NCI-H2196 (cell line): Measurements from ENCODE around the gene MAML3.
"Not testable (repeated sequence)": the region's sequence is repeated elsewhere in the genome, so short reads cannot be mapped to it uniquely, and the experiment has no call there.

Experiments used
- DNase-seq: peaks from one replicate; lab custom pipeline; 2025; ENCODE audit not compliant: unreplicated experiment; lab: John Stamatoyannopoulos, UW

Gene MAML3

GRCh38 chr4:139710073-139710472 is 443.9 kb downstream of the MAML3 start:
- no peak for DNase-seq

DNA sequence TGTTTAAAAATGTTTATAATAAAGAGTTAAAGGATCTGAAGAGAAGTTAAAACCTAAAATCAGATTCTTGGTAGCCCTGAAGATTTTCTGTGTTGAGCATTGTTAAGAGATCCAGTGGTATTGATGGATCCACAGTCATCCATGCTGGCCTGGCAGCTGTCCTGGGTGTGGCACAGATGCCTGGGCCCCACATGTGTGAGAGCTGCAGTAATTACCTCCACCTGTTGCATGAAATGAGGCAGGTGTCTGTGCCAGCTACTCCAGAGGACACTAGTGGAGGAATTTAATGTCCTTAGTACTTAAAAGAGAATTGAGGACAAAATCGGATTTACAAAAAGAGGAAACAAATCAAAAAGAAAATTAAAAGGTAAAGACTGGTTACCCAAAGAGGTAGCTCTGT is 444.3 kb downstream of the MAML3 start:
- DNase-seq = no peak

- DNase-seq = no peak
Observed at GRCh38 chr4:139704915-139705485, 449.0 kb downstream of the MAML3 start.

DNA sequence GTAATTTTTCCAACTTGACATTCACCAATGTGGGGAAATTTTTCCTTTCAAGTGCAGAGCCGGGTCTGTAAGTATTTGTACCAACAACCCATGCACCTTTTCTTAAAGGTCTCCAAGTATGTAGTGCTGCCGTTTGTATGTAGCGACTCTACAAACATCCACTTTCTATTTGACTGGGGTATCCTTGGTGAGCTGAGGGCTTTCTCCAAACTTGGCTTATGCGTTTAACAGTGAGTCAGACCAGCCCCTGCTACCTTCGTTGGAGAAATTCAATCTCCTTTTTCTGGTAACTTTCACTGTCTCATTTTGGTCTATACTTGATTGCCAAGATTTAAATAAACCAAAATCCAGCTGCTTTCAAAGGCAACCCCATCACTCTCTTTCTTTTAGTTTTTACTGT is 453.4 kb downstream of the MAML3 start:
- no peak for DNase-seq

DNA sequence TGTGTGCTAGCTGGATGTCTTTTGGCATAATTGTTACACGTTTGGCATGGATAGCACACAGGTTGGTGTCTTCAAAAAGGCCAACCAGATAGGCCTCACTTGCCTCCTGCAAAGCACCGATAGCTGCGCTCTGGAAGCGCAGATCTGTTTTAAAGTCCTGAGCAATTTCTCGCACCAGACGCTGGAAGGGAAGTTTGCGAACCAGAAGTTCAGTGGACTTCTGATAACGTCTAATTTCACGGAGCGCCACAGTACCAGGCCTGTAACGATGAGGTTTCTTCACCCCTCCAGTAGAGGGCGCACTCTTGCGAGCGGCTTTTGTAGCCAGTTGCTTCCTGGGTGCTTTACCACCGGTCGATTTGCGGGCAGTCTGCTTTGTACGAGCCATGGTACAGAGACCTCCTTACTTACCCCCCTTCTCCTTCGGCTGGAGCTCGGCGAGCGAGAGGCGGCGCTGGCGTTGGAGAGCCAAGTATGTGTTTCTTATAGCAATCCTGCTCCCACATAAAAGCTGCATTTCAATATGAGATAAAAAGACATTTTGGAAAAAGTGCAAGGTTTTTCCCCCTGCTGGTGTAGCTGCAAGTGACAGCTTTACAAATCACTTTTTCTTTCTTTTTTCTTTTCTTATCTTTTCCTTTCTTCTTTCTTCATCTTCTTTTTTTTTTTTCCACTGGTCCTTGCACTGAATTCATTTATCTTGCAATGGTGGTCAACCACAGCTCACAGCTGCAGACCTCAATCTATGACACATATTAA is 455.6 kb downstream of the MAML3 start:
- not testable (repeated sequence) for DNase-seq

DNA sequence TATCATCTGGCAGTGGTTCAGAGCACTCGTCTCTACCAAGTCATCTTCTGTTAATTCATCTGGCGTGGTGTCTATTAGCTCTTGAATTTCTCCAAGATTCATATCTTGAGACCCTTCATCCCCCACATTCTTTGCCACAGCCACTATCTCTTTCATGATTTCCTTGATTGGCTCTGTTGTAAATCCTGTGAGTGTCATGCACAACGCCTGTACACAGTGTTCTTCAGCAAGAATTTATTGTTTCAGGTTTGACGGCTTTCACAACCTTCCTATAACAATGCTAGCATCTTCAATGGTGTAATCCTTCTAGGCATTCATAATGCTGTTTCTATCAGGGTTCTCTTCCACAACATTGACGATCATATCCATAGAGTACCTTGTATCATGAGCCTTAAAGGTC is 457.5 kb downstream of the MAML3 start:
- DNase-seq = no peak

GRCh38 chr4:139694522-139695107 is 459.4 kb downstream of the MAML3 start:
- DNase-seq = no peak

- no peak for DNase-seq
Observed at GRCh38 chr4:139692309-139693012, 461.5 kb downstream of the MAML3 start.

DNA sequence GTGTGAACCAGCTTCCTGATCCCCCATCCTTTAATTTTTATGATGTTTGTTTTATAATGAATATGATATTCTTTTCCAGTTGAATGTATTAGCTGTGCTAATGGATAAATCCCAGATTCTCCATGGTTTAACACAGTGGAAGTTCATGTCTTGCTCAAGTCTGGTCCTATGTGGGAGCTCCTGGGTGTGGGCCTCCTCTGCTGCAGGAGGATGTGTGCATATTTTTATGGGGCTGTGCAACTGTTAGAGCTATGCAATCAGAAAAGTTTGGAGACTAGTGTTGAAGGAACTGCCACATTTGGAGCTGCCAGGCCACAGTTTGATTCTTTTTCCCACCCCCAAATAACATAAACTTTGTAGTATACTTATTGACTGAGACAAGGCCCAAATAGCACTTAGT is 463.6 kb downstream of the MAML3 start:
- no peak for DNase-seq

- DNase-seq = no peak
Observed at GRCh38 chr4:139689093-139689722, 464.8 kb downstream of the MAML3 start.

GRCh38 chr4:139686988-139687387 is 467.0 kb downstream of the MAML3 start:
- no peak for DNase-seq

GRCh38 chr4:139686130-139686529 is 467.9 kb downstream of the MAML3 start:
- no peak for DNase-seq

GRCh38 chr4:139685180-139685579 is 468.8 kb downstream of the MAML3 start:
- no peak for DNase-seq

DNA sequence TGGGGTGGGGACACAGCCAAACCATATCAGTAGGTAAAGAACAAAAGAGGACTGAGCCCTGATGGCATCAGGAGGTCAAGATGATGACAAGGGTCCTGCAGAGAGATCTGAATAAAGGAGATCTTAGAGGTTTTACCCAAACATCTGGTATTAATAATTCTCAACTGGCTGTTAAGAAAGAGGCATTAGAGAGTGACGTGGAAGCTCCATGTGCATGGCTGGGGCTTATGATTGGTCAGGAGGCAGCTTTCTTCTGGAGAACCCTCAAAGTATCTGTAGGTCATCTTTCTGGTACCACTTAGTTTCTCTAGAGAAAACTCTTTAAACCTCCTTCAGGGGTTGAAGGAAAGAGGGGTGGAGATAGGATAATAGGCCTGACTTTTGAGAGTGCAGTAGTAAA is 469.6 kb downstream of the MAML3 start:
- no peak for DNase-seq

DNA sequence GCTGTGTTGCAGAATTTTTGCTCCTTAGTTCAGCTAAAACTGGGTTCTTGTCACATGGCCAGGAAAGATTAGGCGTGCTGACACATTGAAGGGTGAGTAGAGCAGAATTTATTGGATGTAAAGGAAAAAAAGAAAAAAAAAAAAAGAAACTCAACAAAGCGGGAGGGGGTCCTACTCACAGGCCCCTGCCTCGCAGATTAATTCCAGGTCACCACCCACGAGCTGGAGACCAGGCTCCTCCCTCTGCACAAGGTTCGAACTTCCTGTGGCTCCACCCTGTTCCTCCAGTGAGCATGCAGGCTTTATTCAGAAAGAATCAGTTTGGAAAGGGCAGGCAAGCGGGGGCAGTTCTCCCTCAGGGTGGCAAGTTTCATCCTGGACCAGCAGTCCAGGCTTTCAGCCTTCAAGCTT is 471.2 kb downstream of the MAML3 start:
- DNase-seq = no peak

DNA sequence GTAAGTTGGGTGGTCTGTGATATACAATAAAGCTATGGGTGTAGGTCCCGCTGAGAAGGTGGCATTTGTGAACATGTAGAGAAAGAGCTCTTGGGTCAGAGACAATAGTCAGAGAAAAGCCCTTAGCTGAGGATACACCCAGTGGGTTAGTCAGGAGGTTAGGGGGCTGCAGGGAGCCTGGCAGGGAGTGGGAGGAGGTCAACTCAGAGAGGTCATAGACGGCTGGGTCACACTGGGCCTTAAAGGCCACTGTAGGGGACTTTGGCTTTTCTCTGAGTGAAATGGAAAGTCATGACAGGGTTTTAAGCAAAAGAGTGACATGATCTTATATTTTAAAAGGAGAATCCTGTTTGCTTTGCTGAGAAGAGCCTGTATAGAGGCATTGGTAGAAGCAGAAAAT is 471.7 kb downstream of the MAML3 start:
- no peak for DNase-seq

DNA sequence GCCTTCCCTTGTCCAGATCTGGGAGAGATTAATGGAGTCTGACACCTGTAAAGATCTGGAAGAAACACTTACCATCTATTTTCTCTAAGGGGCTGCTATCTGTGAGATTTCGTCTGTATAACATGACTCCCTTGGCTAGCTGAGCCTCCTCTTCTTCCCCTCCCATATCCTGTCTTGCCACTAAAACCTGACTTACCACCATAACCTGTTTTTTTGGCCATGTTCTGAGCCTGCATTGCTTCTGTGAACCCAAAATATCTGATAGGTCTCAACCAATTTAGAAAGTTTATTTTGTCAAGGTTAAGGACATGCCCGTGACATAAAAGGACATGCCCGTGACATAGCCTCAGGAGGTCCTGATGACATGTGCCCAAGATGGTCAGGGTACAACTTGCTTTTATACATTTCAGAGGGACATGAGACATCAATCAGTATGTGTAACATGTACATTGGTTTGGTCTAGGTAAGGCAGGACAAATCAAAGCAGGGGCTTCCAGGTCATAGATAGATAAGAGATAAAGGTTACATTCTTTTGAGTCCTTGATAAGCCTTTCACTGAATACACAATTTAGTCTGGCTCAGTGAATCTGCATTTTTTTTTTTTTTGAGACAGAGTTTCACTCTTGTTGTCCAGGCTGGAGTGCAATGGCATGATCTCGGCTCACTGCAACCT is 476.9 kb downstream of the MAML3 start:
- no peak for DNase-seq

- DNase-seq = no peak
Observed at GRCh38 chr4:139676365-139676764, 477.6 kb downstream of the MAML3 start.

DNA sequence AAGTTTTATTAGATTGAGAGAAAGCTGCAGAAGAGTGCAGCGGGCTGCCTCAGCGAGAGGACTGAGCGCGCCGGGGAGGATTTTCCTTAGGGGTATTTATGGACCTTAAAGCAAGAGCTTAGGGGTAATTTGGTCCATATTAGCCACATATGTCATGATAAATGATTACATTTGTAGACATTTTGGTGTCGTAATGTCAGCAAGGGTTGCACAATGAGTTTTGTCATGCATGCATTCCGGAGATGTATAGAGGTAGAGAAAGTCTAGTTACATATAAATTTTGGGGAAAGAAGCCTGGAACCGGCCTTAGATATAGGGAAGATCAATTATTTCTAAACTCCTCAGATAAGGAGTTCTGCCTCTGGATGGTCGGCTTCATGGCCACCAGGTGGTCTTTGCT is 478.3 kb downstream of the MAML3 start:
- DNase-seq = no peak

DNA sequence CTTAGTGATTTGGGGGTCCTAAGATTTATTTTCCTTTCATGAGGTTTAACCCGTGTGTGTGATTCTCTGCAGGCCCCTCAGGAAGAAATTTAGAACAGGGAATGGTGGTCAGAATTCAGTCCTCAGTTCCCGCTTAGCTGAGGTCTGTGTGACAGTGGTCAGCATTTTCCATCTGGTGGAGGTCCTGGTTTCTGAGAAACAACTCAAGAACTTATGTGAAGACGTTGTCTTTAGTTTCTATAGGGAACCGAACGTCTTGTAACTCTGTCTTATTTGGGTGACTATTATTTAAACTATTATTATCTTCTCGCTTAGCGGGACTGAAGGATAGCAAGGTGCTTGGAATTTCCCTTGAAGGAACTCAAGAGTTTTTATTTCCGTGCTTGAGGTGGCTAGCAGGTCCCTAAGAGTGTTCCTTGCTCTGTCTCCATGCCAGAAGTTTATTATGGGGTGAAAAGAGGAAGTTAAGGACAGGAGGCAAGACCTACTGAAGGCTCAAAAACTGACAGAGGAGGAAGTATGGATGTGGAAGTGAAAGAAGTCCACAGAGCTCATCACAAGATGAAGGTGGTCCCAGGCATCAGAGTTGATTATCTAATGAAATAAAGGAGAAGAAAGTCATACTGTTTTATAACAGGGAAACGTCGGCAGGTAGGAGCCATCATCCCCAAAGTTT is 479.0 kb downstream of the MAML3 start:
- DNase-seq = no peak
